ENCODE data around the gene HDAC9. TPM values are rescaled to one million over a fixed set of nuclear protein-coding genes. Genes with fewer than 3 reads are reported as not detected.

HDAC9 gene
- polyA plus RNA-seq, 3 donors = 41.7 to 51.2 (median 44.2) TPM

DNA sequence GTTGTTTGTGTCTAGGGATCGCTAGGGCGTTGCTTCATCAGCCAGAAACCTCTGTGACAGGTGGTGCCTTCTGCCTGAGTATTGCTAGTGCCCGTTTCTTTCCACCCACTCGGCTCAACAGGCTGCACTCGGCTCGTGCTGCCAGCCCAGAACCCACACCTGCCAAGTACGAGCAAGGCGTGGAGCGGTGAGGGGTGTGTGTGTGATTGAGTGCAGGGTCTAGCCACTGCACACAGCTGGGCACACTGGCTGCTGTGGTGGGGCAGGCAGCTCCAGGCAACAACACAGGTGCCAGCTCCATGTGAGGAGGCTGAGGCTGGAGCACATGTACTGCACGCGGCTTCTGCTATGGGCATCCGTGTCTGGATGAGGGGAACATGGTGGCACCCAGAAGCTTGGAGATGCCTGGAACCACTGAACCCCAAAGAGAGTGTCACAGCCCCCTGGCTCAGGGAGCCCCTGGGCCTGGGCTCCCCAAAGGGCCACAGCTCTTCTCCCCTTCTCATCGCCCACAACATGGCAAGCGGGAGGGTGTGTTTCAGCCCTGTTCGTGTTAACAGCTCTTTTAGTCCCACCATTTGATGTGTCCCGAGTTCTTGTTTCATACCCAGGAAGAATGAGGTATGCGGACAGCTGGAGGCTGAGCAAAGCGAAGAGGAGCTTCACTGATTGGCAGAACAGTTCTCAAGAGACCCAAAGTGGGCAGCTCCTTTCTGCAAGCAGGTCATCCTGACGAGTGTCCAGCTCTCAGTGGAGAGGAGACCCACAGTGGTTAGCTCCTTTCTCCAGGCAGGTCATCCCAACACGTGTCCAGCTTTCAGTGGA lies 78.1 kb downstream of the HDAC9 start:
- no peaks in the 10 kb centered on the region for H3K4me1 ChIP-seq (ENCODE audit: control insufficient read depth in 1 of 2, insufficient read depth in 2 of 2, low read length in 2 of 2)
- Mint-ChIP-seq H3K27ac (peak overlapping the region in 3 of 7 donors; percentile 26 to 30 (median 30)), H3K27me3 (ENCODE audit: low read depth in 3 of 3) (no peaks in the 10 kb centered on the region), H3K4me1 (peaks cover 1% of the 10 kb centered on the region), H3K9me3 (no peaks in the 10 kb centered on the region), H3K4me3 (no peak overlapping the region), H3K36me3 (peaks cover 9 to 26% of the 10 kb centered on the region in 2 donors)
- H3K27ac ChIP-seq (ENCODE audit: low read depth in 1 of 2, low read length in 2 of 2) = no peak overlapping the region
- H3K4me2 ChIP-seq (replicated peaks; ENCODE audit: extremely low read depth, low read length, poor library complexity, severe bottlenecking) = no peak overlapping the region
- DNase-seq = no peak
- H3K36me3 ChIP-seq (replicated peaks in 1 of 2; ENCODE audit: control insufficient read depth in 1 of 2, insufficient read depth in 2 of 2, low read length in 2 of 2) = peaks cover 15 to 30% of the 10 kb centered on the region in 2 donors
- 98% methylated on average over 17 of the region's 20 CpGs for WGBS (ENCODE audit: insufficient coverage)
- no peak overlapping the region for H3K9ac ChIP-seq (ENCODE audit: insufficient read depth, low read length, poor library complexity, severe bottlenecking)
- TF ChIP-seq, protein P1, sequence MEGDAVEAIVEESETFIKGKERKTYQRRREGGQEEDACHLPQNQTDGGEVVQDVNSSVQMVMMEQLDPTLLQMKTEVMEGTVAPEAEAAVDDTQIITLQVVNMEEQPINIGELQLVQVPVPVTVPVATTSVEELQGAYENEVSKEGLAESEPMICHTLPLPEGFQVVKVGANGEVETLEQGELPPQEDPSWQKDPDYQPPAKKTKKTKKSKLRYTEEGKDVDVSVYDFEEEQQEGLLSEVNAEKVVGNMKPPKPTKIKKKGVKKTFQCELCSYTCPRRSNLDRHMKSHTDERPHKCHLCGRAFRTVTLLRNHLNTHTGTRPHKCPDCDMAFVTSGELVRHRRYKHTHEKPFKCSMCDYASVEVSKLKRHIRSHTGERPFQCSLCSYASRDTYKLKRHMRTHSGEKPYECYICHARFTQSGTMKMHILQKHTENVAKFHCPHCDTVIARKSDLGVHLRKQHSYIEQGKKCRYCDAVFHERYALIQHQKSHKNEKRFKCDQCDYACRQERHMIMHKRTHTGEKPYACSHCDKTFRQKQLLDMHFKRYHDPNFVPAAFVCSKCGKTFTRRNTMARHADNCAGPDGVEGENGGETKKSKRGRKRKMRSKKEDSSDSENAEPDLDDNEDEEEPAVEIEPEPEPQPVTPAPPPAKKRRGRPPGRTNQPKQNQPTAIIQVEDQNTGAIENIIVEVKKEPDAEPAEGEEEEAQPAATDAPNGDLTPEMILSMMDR (IDR thresholded peaks at IDR 0.05) = no peak
- no peaks in the 10 kb centered on the region for H3K27me3 ChIP-seq (ENCODE audit: control insufficient read depth in 2 of 2, insufficient read depth in 2 of 2, low read length in 2 of 2)
- H3K79me2 ChIP-seq (ENCODE audit: insufficient read depth, low read length) = no peaks in the 10 kb centered on the region
- no peaks in the 10 kb centered on the region for H3K9me3 ChIP-seq (replicated peaks in 1 of 2; ENCODE audit: control insufficient read depth in 1 of 2, insufficient read depth in 1 of 2, low read length in 2 of 2)
- H2AFZ ChIP-seq (ENCODE audit: insufficient read depth, low read depth, low read length, poor library complexity, severe bottlenecking) = no peak overlapping the region
- H3K4me3 ChIP-seq (replicated peaks in 1 of 3; ENCODE audit: low read depth in 2 of 3, low read length in 3 of 3) = no peak overlapping the region
- peaks cover 25% of the 10 kb centered on the region for H4K20me1 ChIP-seq (ENCODE audit: insufficient read depth, low read length)
- intact Hi-C loops (cut with micrococcal nuclease) = no loop called here

DNA sequence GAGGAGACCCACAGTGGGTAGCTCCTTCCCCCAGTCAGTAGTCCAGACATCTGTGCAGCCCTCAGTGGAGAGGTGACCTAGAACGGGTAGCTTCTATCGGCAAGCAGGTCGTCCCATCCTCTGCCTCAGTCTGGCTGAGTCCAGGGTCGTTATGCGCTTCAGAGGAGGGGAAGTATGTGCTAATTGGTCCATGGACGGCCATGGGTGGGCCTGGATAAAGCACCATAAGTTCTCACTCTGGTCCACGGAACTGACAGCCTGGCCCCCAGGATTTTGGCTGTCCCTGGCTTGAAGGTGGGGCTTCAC lies 78.6 kb downstream of the HDAC9 start:
- DNase-seq = no peak
- Histone ChIP-seq H3K4me3 (replicated peaks in 1 of 3; ENCODE audit: low read depth in 2 of 3, low read length in 3 of 3) (no peak overlapping the region), H3K27me3 (ENCODE audit: control insufficient read depth in 2 of 2, insufficient read depth in 2 of 2, low read length in 2 of 2) (no peaks in the 10 kb centered on the region), H3K79me2 (ENCODE audit: insufficient read depth, low read length) (no peaks in the 10 kb centered on the region), H4K20me1 (ENCODE audit: insufficient read depth, low read length) (peaks cover 26% of the 10 kb centered on the region), H3K4me2 (replicated peaks; ENCODE audit: extremely low read depth, low read length, poor library complexity, severe bottlenecking) (no peak overlapping the region), H3K4me1 (ENCODE audit: control insufficient read depth in 1 of 2, insufficient read depth in 2 of 2, low read length in 2 of 2) (no peaks in the 10 kb centered on the region), H3K27ac (ENCODE audit: low read depth in 1 of 2, low read length in 2 of 2) (no peak overlapping the region), H3K36me3 (replicated peaks in 1 of 2; ENCODE audit: control insufficient read depth in 1 of 2, insufficient read depth in 2 of 2, low read length in 2 of 2) (peaks cover 15 to 35% of the 10 kb centered on the region in 2 donors), H3K9me3 (replicated peaks in 1 of 2; ENCODE audit: control insufficient read depth in 1 of 2, insufficient read depth in 1 of 2, low read length in 2 of 2) (no peaks in the 10 kb centered on the region), H3K9ac (ENCODE audit: insufficient read depth, low read length, poor library complexity, severe bottlenecking) (no peak overlapping the region), H2AFZ (ENCODE audit: insufficient read depth, low read depth, low read length, poor library complexity, severe bottlenecking) (no peak overlapping the region)
- Mint-ChIP-seq H3K27me3 (ENCODE audit: low read depth in 3 of 3) (no peaks in the 10 kb centered on the region), H3K36me3 (peaks cover 9 to 26% of the 10 kb centered on the region in 2 donors), H3K9me3 (no peaks in the 10 kb centered on the region), H3K4me1 (peaks cover 1% of the 10 kb centered on the region), H3K4me3 (no peak overlapping the region), H3K27ac (peak overlapping the region in 2 of 7 donors; percentile 30)
- TF ChIP-seq, protein P1 (IDR thresholded peaks at IDR 0.05) = no peak
- intact Hi-C loops (cut with micrococcal nuclease) = no loop called here
- 100% methylated on average over 4 of the region's 7 CpGs for WGBS (ENCODE audit: insufficient coverage)
